Measurements from ENCODE around the gene KCTD2. TPM values are rescaled to one million over a fixed set of nuclear protein-coding genes. Genes with fewer than 3 reads are reported as not detected.

The KCTD2 gene
- total RNA-seq, 1 donor from 2014 or later, result 17.1 TPM

DNA sequence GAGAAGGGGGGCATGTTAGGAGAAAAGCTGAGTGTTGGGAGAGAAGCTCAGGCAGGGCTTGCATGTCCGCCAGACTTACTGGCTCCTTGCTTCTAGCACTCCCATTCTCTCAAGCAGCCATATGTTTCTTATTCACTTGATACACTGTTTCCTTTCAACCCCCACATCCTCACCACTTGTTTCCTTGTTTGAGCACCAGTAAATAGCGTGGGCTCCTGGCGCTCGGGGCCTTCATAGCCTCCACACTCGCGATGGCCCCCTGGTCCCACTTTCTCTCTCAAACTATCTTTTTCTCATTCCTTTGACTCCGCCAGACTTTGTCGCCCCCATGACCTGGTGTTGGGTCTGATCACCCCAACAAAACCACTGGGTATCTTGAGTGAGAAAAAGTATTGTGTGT, 16.9 kb upstream of the KCTD2 start:
- H3K4me3 Mint-ChIP-seq (ENCODE audit: unreplicated experiment), result no peak overlapping the region
- no peak overlapping the region for H3K4me2 ChIP-seq (ENCODE audit: low read length)
- peaks cover 6% of the 10 kb centered on the region for H3K27me3 Mint-ChIP-seq (ENCODE audit: low read depth, unreplicated experiment)
- no peaks in the 10 kb centered on the region for H3K79me2 ChIP-seq (ENCODE audit: insufficient read depth, low read length)
- H3K4me1 Mint-ChIP-seq (ENCODE audit: low read depth, unreplicated experiment), result no peaks in the 10 kb centered on the region
- no peak overlapping the region for H3K4me3 ChIP-seq (ENCODE audit: insufficient read depth, low read depth, low read length)
- DNase-seq (ENCODE audit: low read depth) (no peak), FAIRE-seq (no peak)
- peaks cover 6% of the 10 kb centered on the region for H3K36me3 Mint-ChIP-seq (ENCODE audit: low read depth, unreplicated experiment)
- H2AFZ ChIP-seq (ENCODE audit: low read depth, low read length), result no peak overlapping the region
- H3K4me1 ChIP-seq (ENCODE audit: insufficient read depth, low read length), result peaks cover 15% of the 10 kb centered on the region
- H4K20me1 ChIP-seq (ENCODE audit: insufficient read depth, low read length), result peaks cover 3% of the 10 kb centered on the region
- H3K36me3 ChIP-seq (ENCODE audit: insufficient read depth, low read length), result no peaks in the 10 kb centered on the region
- peaks cover 10% of the 10 kb centered on the region for H3K9me3 ChIP-seq (ENCODE audit: insufficient read depth, low read depth, low read length)
- no peak overlapping the region for H3K27ac Mint-ChIP-seq (ENCODE audit: unreplicated experiment)
- H3K9ac ChIP-seq (ENCODE audit: low read length), result no peak overlapping the region
- H3K27me3 ChIP-seq (ENCODE audit: insufficient read depth, low read length), result no peaks in the 10 kb centered on the region
- peaks cover 9% of the 10 kb centered on the region for H3K9me3 Mint-ChIP-seq (ENCODE audit: unreplicated experiment)
- H3K27ac ChIP-seq (ENCODE audit: low read depth, low read length), result no peak overlapping the region
- TF ChIP-seq EZH2 (IDR thresholded peaks at IDR 0.05; ENCODE audit: insufficient read depth, low read length), result no peak
- TF ChIP-seq, protein P1, sequence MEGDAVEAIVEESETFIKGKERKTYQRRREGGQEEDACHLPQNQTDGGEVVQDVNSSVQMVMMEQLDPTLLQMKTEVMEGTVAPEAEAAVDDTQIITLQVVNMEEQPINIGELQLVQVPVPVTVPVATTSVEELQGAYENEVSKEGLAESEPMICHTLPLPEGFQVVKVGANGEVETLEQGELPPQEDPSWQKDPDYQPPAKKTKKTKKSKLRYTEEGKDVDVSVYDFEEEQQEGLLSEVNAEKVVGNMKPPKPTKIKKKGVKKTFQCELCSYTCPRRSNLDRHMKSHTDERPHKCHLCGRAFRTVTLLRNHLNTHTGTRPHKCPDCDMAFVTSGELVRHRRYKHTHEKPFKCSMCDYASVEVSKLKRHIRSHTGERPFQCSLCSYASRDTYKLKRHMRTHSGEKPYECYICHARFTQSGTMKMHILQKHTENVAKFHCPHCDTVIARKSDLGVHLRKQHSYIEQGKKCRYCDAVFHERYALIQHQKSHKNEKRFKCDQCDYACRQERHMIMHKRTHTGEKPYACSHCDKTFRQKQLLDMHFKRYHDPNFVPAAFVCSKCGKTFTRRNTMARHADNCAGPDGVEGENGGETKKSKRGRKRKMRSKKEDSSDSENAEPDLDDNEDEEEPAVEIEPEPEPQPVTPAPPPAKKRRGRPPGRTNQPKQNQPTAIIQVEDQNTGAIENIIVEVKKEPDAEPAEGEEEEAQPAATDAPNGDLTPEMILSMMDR (IDR thresholded peaks at IDR 0.05; ENCODE audit: insufficient read depth, low read depth, low read length), result no peak

DNA sequence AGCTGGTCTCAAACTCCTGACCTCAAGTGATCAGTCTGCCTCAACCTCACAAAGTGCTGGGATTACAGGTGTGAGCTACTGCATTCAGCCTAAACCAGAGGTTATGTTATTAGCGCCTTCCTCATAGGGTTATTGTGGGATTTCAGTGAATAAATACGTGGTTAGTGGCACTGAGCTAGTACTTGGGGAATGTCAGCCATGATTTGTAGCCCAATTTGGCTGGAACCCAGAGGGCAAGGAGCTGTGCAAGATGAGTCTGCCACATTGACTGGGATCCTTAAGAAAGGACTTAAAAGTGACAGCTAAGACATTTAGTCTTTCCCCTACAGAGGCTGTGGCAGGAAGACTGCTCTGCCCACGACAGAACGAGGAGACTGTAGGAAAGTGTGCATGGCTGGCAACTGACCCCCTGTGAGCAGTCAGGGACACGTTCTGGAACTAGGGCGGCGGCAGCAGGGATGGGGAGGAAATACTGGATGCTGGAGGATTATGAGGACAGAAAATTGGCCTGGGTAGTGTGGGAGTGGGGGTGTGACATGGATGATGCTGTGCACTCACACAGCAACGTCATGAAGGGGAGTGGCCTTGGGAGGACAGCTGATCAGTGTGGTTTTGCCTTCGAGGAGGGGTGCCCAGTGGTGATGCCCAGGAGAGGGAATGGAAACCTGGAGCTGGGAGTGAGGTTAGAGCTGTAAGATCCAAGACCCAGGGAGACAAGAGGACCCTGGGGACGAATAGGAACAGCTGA, 14.9 kb upstream of the KCTD2 start:
- peaks cover 6% of the 10 kb centered on the region for H3K27me3 Mint-ChIP-seq (ENCODE audit: low read depth, unreplicated experiment)
- Histone ChIP-seq H3K4me2 (ENCODE audit: low read length) (peak overlapping the region; percentile 99), H3K4me3 (ENCODE audit: insufficient read depth, low read depth, low read length) (peak overlapping the region; percentile 99), H3K79me2 (ENCODE audit: insufficient read depth, low read length) (no peaks in the 10 kb centered on the region), H3K27ac (ENCODE audit: low read depth, low read length) (no peak overlapping the region), H3K27me3 (ENCODE audit: insufficient read depth, low read length) (no peaks in the 10 kb centered on the region), H3K4me1 (ENCODE audit: insufficient read depth, low read length) (peaks cover 19% of the 10 kb centered on the region), H3K36me3 (ENCODE audit: insufficient read depth, low read length) (no peaks in the 10 kb centered on the region), H4K20me1 (ENCODE audit: insufficient read depth, low read length) (peaks cover 3% of the 10 kb centered on the region), H2AFZ (ENCODE audit: low read depth, low read length) (peak overlapping the region; percentile 64), H3K9ac (ENCODE audit: low read length) (peak overlapping the region; percentile 38), H3K9me3 (ENCODE audit: insufficient read depth, low read depth, low read length) (peaks cover 10% of the 10 kb centered on the region)
- FAIRE-seq (no peak), DNase-seq (ENCODE audit: low read depth) (peak; percentile 77)
- H3K36me3 Mint-ChIP-seq (ENCODE audit: low read depth, unreplicated experiment), result peaks cover 2% of the 10 kb centered on the region
- no peaks in the 10 kb centered on the region for H3K4me1 Mint-ChIP-seq (ENCODE audit: low read depth, unreplicated experiment)
- no peak overlapping the region for H3K4me3 Mint-ChIP-seq (ENCODE audit: unreplicated experiment)
- H3K9me3 Mint-ChIP-seq (ENCODE audit: unreplicated experiment), result peaks cover 9% of the 10 kb centered on the region
- TF ChIP-seq EZH2 (IDR thresholded peaks at IDR 0.05; ENCODE audit: insufficient read depth, low read length), result no peak
- TF ChIP-seq, protein P1 (IDR thresholded peaks at IDR 0.05; ENCODE audit: insufficient read depth, low read depth, low read length), result no peak
- H3K27ac Mint-ChIP-seq (ENCODE audit: unreplicated experiment), result peak overlapping the region; percentile 70

DNA sequence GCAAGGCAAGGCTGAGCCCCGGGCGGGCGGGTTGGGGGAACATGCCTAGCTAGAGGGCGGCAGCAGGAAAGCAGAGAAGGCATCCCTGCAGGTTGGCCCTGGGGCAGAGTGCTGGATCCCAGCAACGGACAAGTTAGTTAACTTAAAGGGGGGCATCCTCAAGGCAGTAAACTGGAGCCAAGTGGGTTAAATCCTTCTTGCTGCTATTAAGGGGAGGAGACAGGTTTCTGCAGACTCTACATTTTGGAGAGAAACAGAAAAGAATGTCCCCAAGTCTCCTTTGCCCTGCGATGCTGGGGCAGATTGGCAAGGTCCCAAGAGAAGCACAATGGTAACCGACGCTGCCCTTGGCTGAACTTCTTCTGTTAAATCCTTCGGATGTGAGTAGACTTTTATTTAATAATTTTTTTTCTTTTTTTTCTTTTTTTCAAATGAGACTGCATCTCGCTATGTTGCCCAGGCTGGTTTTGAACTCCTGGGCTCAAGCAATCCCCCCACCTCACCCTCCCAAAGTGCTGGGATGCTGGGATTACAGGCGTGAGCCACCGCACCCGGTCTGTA, 14.2 kb upstream of the KCTD2 start:
- H2AFZ ChIP-seq (ENCODE audit: low read depth, low read length), result peak overlapping the region; percentile 64
- peak overlapping the region; percentile 65 for H3K9ac ChIP-seq (ENCODE audit: low read length)

More for the DNA sequence above, 14.2 kb upstream of the KCTD2 start:
- peaks cover 6% of the 10 kb centered on the region for H3K27me3 Mint-ChIP-seq (ENCODE audit: low read depth, unreplicated experiment)
- peaks cover 3% of the 10 kb centered on the region for H4K20me1 ChIP-seq (ENCODE audit: insufficient read depth, low read length)
- H3K27ac ChIP-seq (ENCODE audit: low read depth, low read length), result no peak overlapping the region
- DNase-seq (ENCODE audit: low read depth) (no peak), FAIRE-seq (no peak)
- peaks cover 10% of the 10 kb centered on the region for H3K9me3 ChIP-seq (ENCODE audit: insufficient read depth, low read depth, low read length)
- no peak overlapping the region for H3K27ac Mint-ChIP-seq (ENCODE audit: unreplicated experiment)
- TF ChIP-seq EZH2 (IDR thresholded peaks at IDR 0.05; ENCODE audit: insufficient read depth, low read length), result no peak
- TF ChIP-seq, protein P1 (IDR thresholded peaks at IDR 0.05; ENCODE audit: insufficient read depth, low read depth, low read length), result no peak
- peak overlapping the region; percentile 96 for H3K4me3 Mint-ChIP-seq (ENCODE audit: unreplicated experiment)
- peaks cover 9% of the 10 kb centered on the region for H3K9me3 Mint-ChIP-seq (ENCODE audit: unreplicated experiment)
- no peaks in the 10 kb centered on the region for H3K36me3 ChIP-seq (ENCODE audit: insufficient read depth, low read length)
- H3K79me2 ChIP-seq (ENCODE audit: insufficient read depth, low read length), result no peaks in the 10 kb centered on the region
- H3K36me3 Mint-ChIP-seq (ENCODE audit: low read depth, unreplicated experiment), result peaks cover 2% of the 10 kb centered on the region
- H3K4me1 ChIP-seq (ENCODE audit: insufficient read depth, low read length), result peaks cover 19% of the 10 kb centered on the region
- H3K4me1 Mint-ChIP-seq (ENCODE audit: low read depth, unreplicated experiment), result no peaks in the 10 kb centered on the region
- H3K4me2 ChIP-seq (ENCODE audit: low read length), result peak overlapping the region; percentile 99
- no peaks in the 10 kb centered on the region for H3K27me3 ChIP-seq (ENCODE audit: insufficient read depth, low read length)
- H3K4me3 ChIP-seq (ENCODE audit: insufficient read depth, low read depth, low read length), result peak overlapping the region; percentile 99
